GM19395 (cell line): ENCODE measurements around the gene PRAME.
"Not testable (repeated sequence)": the region's sequence is repeated elsewhere in the genome, so short reads cannot be mapped to it uniquely, and the experiment has no call there.

Source experiments
- ATAC-seq: cut with Tn5 transposase; IDR thresholded peaks from one replicate; pipeline ENCODE4 v1.9.1; 2021; ENCODE audit warnings: mild to moderate bottlenecking, moderate library complexity; ENCODE audit not compliant: unreplicated experiment

The PRAME gene

DNA sequence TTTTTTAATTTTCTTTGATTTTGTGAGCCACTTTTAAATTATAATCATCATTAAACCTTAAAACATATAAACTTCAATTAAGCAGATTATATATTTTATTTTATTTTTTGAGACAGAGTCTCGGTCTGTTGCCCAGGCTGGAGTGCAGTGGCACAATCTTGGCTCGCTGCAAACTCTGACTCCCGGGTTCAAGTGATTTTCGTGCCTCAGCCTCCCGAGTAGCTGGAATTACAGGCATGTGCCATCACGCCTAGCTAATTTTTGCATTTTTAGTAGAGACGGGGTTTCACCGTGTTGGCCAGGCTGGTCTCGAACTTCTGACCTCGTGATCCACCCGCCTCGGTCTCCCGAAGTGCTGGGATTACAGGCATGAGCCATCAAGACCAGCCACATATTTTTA is 22.5 kb upstream of the PRAME start:
- not testable (repeated sequence) for ATAC-seq

GRCh38 chr22:22579869-22580604 is 21.0 kb upstream of the PRAME start:
- no peak for ATAC-seq

GRCh38 chr22:22578702-22579424 is 19.8 kb upstream of the PRAME start:
- ATAC-seq: no peak

- ATAC-seq: no peak
Observed at GRCh38 chr22:22576989-22577427, 17.9 kb upstream of the PRAME start.

GRCh38 chr22:22576244-22576988 is 17.4 kb upstream of the PRAME start:
- ATAC-seq: no peak

GRCh38 chr22:22574361-22574760 is 15.3 kb upstream of the PRAME start:
- no peak for ATAC-seq

GRCh38 chr22:22573047-22573889 is 14.2 kb upstream of the PRAME start:
- ATAC-seq: no peak

- no peak for ATAC-seq
Observed at GRCh38 chr22:22571862-22572261, 12.8 kb upstream of the PRAME start.

DNA sequence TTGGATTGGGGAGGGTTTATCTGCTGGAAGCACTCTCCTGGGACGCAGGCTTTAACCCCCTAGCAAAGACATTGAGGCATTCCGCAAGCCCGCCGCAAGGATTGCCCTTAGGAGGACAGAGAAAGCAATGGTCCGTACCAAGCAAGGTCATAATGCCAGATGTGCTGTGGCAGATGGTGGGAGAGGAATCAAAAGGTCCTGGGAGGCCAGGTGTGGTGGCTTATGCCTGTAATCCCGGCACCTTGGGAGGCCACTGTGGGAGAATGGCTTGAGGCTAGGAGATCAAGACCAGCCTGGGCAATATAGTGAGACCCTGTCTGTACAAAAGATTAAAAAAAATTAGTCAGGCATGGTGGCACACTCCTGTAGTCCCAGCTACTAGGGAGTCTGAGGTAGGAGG is 12.4 kb upstream of the PRAME start:
- no peak for ATAC-seq

DNA sequence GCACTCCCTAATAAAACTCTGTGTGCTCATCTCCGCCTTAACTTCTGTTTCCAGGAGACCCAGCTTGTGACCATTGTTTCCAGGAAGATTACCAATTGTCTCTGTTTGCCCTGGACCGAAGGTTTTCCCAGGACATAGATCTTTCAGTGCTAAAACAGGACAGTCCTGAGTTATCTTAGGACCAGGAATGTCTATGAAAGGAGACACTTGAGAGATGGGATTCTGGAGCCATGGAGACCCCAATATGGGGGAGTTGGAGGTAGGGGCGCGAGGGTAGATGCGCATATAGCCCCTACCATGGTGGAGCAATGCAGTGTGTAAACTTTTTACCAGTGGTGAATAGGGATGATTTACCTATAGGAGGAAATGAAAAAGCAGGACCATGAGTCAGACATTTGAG is 10.2 kb upstream of the PRAME start:
- ATAC-seq: no peak

DNA sequence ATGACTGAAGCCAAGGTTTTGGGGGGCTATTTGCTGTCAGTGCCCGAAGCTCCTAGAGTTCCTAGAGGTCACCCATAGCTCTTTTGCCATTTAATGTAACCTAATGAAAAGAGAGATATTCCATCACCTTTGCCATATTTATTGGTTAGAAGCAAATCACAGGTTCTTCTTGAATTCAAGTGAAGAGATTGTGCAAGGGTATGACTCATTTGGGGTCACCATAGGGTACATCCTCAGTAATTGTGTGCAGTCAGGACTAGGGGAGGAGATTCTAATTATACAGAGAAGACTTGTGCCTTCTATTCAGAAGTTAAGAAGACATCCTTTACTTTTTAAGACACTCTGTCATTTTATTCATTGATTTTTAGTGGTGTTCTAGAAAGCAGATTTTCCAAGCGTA is 6.9 kb upstream of the PRAME start:
- ATAC-seq: no peak

GRCh38 chr22:22558071-22558971 is 744 bp downstream of the PRAME start:
- no peak for ATAC-seq

GRCh38 chr22:22556995-22557925 is 1.8 kb downstream of the PRAME start:
- ATAC-seq: no peak

DNA sequence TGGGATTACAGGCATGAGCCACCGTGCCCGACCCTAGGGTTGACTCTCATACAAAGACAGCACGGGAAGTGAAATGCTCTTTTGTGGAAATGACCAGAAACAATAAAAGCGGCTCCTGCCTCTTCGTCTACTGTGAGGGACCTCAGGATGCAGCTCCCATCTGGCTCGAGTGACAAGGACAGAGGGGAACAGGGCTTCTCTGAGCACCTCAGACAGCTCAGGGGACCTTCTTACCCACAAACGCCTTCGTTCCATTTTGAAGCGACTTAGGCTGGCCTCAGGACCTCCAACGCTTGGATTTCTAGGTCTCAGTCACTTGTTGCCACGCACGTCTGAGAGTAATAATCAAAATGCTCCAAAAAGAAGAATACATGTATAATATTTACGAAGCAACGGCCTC is 2.5 kb downstream of the PRAME start:
- ATAC-seq: no peak

GRCh38 chr22:22555596-22555995 is 3.5 kb downstream of the PRAME start:
- ATAC-seq: no peak

DNA sequence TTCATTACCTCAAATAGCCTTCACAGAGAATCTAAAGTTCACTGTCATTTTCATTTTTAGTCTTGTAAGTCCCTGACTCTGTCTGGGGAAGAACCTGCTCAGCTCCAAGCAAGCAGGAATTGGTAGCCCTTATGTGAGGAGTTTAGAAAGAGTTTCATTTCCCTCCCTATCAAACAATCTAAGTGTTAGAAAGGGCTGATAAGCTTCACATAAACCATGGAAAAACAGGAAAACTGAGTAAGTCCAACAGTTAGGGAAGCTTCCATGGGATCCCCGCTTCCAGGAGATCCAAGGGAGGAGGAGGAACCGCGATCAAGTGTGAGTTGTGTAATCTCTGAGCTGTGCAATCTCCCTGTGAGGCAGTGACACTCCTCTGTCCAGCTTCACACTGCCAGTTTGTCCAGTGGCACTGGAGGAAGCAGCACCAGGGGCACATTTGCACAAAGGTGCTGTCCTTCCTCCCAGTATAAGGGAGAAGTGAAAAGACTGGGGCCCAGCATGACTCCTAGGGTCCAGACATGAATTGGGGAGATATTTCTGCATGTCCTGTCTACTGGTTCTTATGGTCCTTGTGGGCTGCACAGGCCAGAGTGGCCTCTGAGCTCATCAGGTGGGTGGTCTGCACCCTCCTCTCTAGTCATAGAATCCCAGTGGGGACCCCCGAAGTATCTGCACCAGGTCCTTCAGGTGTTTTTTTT is 4.3 kb downstream of the PRAME start:
- no peak for ATAC-seq

DNA sequence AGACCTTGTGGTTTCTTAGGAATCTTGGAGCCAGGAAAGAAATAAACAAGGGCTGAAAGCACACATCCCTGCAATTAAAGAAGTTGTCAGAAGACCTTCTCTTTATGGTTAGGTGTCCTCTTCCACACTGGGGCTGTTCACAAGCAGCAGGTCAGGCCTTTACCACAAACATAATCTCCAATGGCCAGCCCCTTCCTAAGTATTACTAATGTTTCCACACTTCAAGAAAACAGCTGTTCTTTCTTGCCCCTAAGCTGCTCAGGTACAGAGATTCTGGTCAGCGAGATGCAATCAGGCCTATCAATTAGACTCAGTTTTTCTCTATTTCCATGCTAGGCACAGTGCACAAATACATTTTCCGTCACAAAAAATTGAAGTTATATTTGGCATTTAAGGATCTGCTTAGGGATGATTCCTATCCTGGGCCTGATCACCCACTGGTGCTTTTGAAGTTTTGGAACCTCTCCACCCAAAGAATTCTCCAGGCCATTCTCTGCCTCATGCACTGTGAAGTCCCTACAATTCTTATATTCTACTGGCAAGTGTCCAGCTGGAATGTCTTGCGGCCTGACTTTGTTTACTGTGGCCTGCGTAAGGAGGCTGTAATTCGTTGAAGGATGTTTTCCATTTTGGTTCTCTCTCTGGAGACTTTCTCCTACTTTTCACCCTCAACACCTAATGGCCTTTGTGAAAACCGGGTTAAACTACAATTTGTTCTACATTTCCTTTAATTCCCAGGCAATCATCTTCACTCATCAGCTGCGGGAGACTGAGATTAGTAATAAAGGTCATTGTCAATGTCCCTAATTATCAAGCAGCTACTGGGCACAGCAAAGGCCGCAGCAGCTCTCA is 5.1 kb downstream of the PRAME start:
- no peak for ATAC-seq
